Ishikawa (cell line): Measurements from ENCODE around the gene CPLANE1.

Experiments
- CEBPB ChIP-seq: IDR thresholded peaks from 2 replicates; pipeline ENCODE4 v1.6.1; 2012
- CREB1 ChIP-seq: IDR thresholded peaks from 2 replicates; pipeline ENCODE4 v1.6.1; 2012; ENCODE audit warnings: low read depth
- EGR1 ChIP-seq: IDR thresholded peaks from 2 replicates; pipeline ENCODE4 v1.6.1; 2012
- EP300 ChIP-seq: IDR thresholded peaks from 2 replicates; pipeline ENCODE4 v1.6.1; 2012; ENCODE audit warnings: borderline replicate concordance
- FOXM1 ChIP-seq: IDR thresholded peaks from 2 replicates; pipeline ENCODE4 v1.6.1; 2012; ENCODE audit warnings: low read depth, borderline replicate concordance
- MAX ChIP-seq: IDR thresholded peaks from 2 replicates; pipeline ENCODE4 v1.6.1; 2012
- NFIC ChIP-seq: IDR thresholded peaks from 2 replicates; pipeline ENCODE4 v1.6.1; 2012
- RAD21 ChIP-seq: IDR thresholded peaks from 2 replicates; pipeline ENCODE4 v1.6.1; 2012; ENCODE audit warnings: low read depth
- REST ChIP-seq: IDR thresholded peaks from 2 replicates; pipeline ENCODE4 v1.6.1; 2012; ENCODE audit warnings: low read depth, mild to moderate bottlenecking
- TAF1 ChIP-seq: IDR thresholded peaks from 2 replicates; pipeline ENCODE4 v1.6.1; 2012; ENCODE audit warnings: low read depth, mild to moderate bottlenecking
- TCF12 ChIP-seq: IDR thresholded peaks from 2 replicates; pipeline ENCODE4 v1.6.1; 2012; ENCODE audit warnings: low read depth
- TEAD4 ChIP-seq: IDR thresholded peaks from 2 replicates; pipeline ENCODE4 v1.6.1; 2012
- USF1 ChIP-seq: IDR thresholded peaks from 2 replicates; pipeline ENCODE4 v1.6.1; 2012
- YY1 ChIP-seq: IDR thresholded peaks from 2 replicates; pipeline ENCODE4 v1.6.1; 2012; ENCODE audit warnings: low read depth

- TF ChIP-seq REST (no peak), CREB1 (no peak), YY1 (no peak), CEBPB (no peak), EP300 (no peak), NFIC (no peak), MAX (no peak), RAD21 (no peak), FOXM1 (no peak), TAF1 (no peak), TEAD4 (no peak), TCF12 (no peak), EGR1 (no peak), USF1 (no peak)
Measured at GRCh38 chr5:37172957-37173356, 76.2 kb downstream of the CPLANE1 start.
